ENCODE results near the gene CKS1B.
A peak's percentile ranks its signal among the peaks of the same experiment; 100 is the strongest.
"Not testable (repeated sequence)": the region's sequence is repeated elsewhere in the genome, so short reads cannot be mapped to it uniquely, and the experiment has no call there.

The CKS1B gene

GRCh38 chr1:154966111-154966510 lies 8.4 kb upstream of the CKS1B start:
- DNase-seq = no peak

GRCh38 chr1:154967331-154967950 lies 7.0 kb upstream of the CKS1B start:
- no peak for DNase-seq

DNA sequence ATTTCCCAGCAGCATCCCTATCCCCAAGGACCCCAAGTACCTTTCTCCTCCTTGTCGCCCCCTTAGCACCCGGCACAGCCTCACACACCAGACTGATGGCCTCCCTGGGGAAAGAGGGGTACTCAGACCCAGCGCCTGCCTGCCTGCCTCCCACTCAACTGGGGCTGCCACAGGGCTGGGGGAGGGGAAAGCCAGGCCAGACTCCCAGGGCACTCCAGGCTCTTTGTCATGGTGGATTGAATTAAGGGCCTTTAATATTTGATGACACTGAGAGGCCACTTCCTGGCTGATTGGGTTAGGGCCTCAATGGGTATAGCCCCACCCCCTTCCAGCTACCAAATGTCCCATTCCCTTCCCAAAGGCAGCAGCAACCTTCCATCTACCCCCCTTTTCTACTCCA lies 5.8 kb upstream of the CKS1B start:
- no peak for DNase-seq

DNA sequence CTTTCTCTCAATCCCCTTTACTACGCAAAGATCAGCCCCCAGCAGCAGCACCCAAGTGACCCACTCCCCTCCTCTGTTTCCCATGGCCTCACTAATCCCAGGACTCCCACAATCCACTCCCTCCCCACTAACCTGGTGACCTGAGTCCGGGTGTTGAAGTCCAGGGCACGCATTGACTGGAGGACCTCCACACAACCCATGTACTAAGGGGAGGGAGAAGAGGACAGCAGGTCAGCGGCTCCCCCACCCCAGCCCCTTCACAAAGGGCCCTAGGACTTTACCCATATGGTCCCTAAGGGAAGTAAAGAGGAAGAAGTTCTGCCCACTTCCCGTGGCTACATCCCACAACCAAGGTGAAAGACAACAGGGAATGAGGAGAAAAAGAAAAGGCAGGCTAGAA lies 5.2 kb upstream of the CKS1B start:
- no peak for DNase-seq

DNA sequence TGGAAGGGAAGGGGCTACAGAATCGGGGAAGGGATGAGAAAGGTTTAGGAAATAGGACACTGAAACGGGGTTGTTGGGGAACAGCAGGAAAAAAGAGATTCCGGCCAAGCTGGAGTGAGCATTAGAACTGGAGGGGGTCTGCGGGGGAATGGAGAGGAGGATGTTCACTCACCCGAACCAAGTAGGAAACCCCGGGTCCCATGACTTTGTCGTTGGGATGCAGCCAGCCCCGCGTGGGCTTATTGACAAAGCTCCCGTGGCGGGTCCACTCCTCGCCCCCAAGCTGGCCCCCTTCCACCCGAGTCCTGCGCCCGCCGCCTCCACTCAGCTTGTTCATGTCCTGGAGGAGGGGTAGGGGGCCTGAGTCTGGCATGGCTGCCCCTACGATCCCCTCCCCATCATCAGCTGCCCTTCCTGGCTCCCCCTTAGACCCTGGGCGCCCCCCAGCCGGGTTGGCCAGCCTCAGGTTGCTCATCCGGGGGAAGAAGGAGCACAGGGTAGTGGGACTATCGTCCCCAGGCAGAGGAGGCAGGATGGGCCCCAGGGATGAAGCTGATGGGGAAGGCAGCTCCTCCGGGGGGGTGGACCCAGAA lies 4.5 kb upstream of the CKS1B start:
- DNase-seq = no peak

GRCh38 chr1:154970631-154971340 lies 3.7 kb upstream of the CKS1B start, which contains the start of gene SHC1:
Gene SHC1 (minus strand): TSS chr1:154970747. CDS start chr1:154970526, 221 bp downstream.
- peak; percentile 59 for DNase-seq

DNA sequence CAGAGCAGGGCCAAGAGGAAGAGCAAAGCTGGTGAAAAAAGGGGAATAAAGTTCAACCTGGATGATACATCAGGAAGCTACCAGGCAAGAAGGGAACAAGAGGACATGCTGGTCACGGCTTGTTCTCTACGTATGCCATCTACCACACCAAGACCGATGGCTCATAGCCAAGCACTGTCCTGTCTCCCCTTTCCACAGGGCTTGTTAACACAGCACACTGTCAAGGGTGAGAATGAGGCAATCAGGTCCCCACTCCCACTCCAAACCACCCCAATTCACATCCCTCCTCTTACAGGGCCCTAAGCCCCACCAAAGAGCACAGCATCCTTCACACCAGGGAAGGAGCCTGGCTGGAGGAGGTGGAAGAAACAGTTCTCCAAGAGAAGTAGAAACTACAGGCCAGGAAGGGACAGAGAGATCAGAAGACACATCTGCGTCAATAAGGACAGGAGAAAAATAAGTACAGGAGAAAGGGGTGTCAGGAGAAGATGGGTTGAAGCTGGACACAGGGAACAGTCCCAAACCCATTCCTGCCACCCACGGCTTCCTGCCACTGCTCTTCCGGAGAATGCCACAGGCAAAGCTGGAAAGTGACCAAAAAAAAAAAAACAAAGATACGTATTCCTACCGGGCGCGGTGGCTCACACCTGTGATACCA lies 3.0 kb upstream of the CKS1B start:
- no peak for DNase-seq

DNA sequence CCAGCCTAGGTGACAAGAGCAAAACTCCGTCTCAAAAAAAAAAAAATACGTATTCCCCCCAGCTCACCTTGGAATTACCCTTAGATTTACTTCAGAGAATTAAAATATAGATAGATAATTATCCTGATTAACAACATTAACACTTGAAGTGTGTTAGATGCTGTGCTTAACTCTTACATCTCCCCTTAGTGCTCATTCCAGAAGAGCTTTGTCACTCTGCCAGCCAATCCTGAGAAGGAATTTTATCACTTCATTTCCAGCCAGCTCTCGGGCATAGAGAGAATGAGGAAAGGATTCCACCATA lies 2.3 kb upstream of the CKS1B start:
- no peak for DNase-seq

- DNase-seq = no peak
Observed at GRCh38 chr1:154972517-154973343, 1.8 kb upstream of the CKS1B start.

GRCh38 chr1:154973344-154974101 lies 958 bp upstream of the CKS1B start:
- DNase-seq = peak; percentile 92

GRCh38 chr1:154974808-154975408 lies 427 bp downstream of the CKS1B start:
- DNase-seq = peak; percentile 92

DNA sequence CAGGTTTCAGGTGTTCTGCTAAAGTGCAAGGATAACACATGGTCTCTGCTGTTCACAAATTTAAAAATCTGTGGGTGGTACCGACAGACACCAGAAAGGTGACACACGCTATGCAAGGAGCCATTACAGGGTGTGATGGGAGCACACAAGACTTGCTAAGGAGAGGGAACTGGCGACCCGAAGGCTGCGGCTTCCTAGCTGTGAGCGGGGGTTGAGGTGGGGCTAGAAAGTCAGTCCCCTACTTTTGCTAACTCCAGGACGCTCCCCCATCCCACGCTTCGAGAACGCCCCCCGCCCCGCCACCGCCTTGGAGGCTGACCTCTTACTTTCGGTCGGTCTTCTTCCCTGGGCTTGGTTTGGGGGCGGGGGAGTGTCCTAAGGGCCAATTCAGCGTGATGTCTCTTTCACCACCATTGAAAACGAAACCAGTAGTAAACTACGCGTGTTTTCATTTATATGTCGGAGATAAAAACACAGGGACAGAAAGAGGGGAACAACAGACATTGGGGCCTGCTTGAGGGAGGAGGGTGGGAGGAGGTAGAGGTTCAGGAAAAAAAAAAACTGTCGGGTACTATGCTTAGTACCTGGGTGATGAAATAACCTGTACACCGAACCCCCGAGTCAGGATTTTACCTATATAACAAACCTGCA lies 1.1 kb downstream of the CKS1B start:
- peak; percentile 63 for DNase-seq

DNA sequence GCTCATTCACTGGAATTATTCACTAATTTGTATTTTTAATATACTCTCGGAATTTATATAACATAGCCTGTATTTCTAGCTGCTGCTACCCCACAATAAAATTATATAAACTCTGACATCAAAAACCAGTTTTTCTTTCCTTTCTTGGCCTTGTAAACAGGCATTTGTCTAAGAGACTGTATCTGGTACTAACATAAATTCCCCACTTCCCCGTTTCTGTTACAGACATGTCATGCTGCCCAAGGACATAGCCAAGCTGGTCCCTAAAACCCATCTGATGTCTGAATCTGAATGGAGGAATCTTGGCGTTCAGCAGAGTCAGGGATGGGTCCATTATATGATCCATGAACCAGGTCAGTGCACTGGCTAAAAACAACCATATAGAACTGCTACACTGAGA lies 3.3 kb downstream of the CKS1B start:
- DNase-seq = not testable (repeated sequence)

DNA sequence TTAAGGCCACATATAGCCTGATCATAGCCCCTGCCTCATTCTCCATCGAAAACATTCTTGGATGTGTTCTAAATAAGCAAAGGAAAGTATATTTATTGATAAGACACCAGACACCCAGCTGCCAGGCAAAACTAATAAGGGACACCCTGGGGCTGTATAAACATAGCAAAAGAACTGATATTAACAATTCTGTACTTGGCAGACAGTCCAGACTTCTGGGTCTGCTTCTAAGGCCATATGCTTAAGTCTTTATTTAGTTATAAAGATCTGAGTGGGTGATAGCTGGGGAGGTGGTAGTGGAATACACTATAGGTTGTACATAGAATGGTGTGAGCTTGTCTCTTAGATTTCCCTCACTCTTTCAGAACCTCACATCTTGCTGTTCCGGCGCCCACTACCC lies 3.9 kb downstream of the CKS1B start:
- no peak for DNase-seq

- no peak for DNase-seq
Observed at GRCh38 chr1:154982341-154982740, 7.9 kb downstream of the CKS1B start.

GRCh38 chr1:154982897-154983648 lies 8.6 kb downstream of the CKS1B start, which contains the start of gene FLAD1:
Gene FLAD1 (plus strand): TSS chr1:154983344. CDS start chr1:154983695, 351 bp downstream.
- DNase-seq = peak; percentile 94

- DNase-seq = no peak
Observed at GRCh38 chr1:154983776-154984466, 9.4 kb downstream of the CKS1B start.

DNA sequence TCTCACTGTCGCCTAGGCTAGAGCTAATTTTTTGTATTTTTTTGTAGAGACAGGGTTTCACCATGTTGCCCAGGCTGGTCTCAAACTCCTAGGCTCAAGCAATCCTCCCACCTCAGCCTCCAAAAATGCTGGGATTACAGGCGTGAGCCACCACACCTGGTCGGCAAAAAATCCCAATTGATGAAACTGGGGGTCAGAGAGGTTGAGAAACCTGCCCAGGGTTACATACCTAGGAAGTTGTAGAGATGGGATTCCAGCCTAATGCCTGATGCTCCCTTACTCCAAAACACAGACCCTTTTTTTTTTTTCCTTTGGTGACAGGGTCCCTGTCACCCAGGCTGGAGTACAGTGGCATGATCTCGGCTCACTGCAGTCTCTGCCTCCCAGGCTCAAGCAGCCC lies 12.3 kb downstream of the CKS1B start:
- DNase-seq = not testable (repeated sequence)

GRCh38 chr1:154987326-154987725 lies 12.8 kb downstream of the CKS1B start:
- DNase-seq = no peak

Measured in stimulated activated CD4-positive, alpha-beta T cell treated with anti-CD3 and anti-CD28 coated beads, Interleukin-4, amount 100 ng/mL, for 1 hour (primary cell).